Smooth muscle cell of bladder (primary cell): Measurements from ENCODE around the gene LSM14A. TPM values are rescaled to one million over a fixed set of nuclear protein-coding genes. Genes with fewer than 3 reads are reported as not detected.

ENCODE experiments used
- total RNA-seq: library from RNA; depleted of rRNA; stranded (reverse); fragments of >200 nt; gene quantifications from 2 replicates; pipeline ENCODE4 v1.2.3, GENCODE V29; 2014

LSM14A gene
- total RNA-seq, result 73.2 and 90.7 TPM in 2 replicates

DNA sequence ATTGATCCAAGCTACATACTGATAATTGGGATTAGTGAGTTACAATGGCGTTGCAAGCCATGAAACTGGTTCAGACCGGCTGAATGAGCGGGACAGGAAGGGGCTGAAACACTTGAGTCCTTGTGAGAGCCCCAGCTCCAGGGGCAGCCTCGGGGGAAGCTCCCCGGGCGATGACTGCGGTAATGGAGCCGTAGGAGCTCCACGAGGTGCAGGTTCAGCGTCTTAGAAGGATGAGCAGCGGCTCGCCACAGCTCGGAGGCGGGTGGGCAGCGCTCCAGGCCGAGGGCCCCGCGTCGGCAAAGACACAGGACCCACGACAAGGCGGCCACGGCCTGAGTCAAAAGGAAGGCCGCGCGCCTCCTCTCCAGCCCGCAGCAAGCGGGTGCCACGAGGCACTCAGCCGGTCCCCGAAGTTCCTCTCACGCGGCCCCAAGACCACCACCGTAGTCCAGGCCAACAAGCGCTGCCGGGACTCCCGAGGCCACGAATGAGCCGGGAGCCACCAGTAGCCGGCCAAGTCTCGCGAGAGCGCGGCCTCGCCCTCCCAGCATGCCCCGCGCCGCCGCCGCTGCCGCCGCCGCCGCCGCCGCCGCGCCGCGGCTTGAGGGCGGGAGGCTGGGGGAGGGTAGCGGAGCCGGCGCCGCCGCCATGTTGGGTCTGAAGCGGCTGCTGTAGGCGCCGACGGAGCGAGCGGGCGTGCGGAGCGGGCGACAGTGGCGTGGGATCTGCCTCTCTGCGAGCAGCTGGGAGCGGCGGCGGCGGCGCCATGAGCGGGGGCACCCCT, at the start of gene LSM14A:
Gene LSM14A (plus strand): TSS at position 628 of the 784 bp plus-strand sequence. CDS start 139 bp downstream, at position 767.

DNA sequence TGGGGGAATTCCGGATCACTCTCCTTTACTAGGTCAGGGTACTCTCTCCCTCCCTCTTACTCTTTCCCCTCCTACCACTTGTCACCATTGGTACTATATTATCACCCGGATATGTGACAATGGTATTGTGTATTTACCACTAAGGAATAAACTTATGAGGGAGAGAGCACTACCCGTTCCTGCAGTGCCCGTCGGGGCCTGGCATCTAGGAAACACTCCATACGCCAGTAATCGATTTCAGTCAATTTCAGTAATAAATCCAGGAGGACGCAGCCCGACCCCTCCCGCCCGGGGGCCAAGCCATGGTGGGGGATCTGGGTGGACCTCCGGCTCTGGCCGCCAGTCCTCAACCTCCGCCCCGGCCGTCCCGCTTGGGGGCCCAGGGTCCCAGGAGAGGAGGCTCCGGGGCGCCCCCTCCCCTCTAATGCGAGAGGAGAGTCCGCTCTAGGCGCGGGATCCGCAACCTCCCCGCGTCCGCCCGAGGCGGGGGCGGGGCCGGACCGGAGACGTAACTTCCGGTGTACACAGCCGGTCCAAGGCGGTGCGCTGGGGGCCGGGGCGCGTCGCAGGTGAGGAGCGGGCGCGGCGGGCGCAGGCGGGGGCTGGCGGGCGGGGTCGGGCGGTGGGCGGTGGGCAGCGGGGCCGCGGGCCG, 81.9 kb downstream of the LSM14A start, which contains the start of gene GARRE1:
Gene GARRE1 (plus strand): TSS at position 509 of the 652 bp plus-strand sequence. CDS start 45,920 bp downstream, outside the sequence.

Other genes starting within 250 kb of the LSM14A start
- 10.8 and 11.6 TPM in 2 replicates for gene GARRE1, start 82.0 kb downstream of the LSM14A start, total RNA-seq
- gene GPI, start 192.7 kb downstream of the LSM14A start, total RNA-seq, result 141 and 192 TPM in 2 replicates
- gene PDCD2L, start 231.9 kb downstream of the LSM14A start, total RNA-seq, result 7.5 and 8.2 TPM in 2 replicates